HG02763 (cell line): ENCODE results near the gene CACNG4.
"Not testable (repeated sequence)": the region's sequence is repeated elsewhere in the genome, so short reads cannot be mapped to it uniquely, and the experiment has no call there.

Source experiments
- ATAC-seq: cut with Tn5 transposase; IDR thresholded peaks from one replicate; pipeline ENCODE4 v1.9.1; 2021; ENCODE audit warnings: mild to moderate bottlenecking, moderate library complexity; ENCODE audit not compliant: unreplicated experiment

Gene CACNG4

DNA sequence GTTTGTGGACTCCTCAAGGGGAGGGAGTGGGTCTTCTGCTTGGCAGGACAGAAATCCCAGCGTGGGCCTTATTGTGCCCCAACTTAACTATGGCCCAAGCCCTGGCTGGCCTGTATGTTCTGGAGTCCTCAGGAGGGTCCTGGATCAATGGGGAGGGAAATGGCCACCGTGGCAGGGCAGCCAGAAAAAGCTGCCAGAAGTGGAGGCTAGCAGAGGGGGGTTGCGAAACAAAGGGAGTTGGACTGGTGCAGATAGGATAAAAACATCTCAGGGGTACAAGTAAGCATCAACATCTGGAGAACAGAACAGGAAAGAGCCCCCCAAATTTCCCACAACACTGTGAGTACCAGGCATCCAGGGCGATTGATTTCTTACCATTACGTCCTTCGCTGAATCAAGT lies 76.1 kb downstream of the CACNG4 start:
- ATAC-seq = no peak

DNA sequence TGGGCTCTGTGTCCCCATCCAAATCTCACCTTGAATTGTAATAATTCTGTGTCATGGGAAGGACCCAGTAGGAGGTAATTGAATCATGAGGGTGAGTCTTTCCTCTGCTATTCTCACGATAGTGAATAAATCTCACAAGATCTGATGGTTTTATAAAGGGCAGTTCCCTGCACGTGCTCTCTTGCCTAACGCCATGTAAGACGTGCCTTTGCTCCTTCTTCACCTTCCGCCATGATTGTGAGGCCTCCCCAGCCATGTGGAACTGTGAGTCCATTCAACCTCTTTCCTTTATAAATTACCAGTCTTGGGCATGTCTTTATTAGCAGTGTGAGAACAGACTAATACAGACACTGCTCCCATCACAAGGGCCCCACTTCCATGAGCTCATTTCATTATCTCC lies 76.6 kb downstream of the CACNG4 start:
- not testable (repeated sequence) for ATAC-seq

DNA sequence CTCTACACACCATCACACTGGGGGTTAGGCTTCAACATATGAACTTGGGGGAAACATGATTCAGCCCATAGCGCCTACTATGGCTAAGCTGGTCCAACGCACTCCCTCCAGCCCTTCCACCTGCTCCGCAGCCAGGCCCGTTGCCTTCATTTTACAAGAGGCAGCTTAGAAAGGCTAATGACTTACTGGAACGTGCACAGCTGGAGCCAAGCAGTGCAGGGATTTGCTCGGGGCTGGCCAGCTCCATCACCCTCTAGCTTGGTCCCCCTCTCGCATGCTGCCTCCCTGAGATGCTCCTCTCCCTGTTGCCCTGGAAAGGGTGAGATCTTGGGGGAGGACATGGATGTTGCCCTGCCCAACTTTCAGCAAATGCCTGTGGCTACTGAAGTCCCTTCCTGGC lies 77.0 kb downstream of the CACNG4 start:
- ATAC-seq = no peak

DNA sequence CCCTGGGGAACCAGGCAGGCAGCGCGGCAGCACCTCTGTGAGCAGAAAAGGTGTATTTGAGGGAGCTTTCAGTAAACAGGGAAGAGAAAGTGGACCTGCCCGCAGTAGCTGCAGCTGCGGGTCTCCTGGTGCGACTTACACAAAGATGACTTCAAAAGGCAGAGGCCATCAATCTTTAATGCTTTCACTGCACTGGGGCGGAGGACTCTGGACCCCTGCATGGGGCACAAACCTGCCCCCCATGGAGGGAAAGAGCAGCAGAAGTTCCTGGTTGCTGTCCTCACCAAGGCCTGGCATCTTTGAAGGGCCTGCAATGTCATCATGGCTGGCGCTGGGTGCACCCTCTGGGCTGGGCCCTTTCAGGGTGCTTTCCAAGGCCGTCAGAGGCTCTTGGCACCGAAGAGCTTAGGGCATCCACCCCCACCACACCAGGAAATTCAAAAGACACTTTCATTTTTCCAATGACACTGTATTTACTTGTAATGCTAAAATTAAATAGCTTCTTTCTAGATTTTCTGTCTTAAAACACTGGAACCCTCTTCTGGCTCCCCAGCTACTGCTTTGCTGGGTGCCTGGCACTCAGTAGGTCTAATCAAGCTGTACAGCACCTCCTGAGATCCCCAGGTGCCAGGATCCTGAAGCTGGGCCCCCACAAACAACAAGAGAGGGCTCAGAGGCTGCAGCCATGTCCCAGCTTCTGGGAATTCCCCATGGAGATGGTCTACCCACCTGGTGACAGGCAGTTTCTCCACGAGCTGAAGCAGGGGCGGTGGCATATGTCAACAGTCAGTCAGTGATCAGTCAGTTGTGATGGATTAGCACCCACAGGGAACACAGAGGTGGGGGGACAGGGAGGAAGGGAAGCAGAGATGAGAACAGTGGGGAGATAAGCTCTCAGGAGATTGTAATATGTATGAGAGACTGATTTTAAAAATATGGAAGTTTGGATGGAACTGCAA lies 77.7 kb downstream of the CACNG4 start:
- ATAC-seq = no peak

DNA sequence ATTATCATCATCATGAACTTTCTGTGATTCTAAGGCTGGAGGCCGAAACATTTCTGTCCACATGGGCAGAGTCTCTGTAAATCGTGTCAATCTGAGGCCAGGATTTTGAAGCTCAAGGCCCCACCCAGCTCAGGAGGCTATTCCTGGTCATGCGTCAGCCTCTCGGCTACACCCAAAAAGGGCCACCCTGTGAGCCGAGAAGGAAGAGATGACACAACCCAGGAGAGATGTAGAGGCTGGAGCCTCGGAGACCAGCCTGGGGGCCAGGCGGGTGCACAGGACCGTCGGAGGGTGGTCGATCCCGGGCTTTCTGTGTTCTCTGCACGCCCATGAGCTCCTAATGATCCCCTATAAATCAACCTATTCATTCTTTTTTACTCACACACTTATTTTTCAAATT lies 78.8 kb downstream of the CACNG4 start:
- ATAC-seq = no peak

DNA sequence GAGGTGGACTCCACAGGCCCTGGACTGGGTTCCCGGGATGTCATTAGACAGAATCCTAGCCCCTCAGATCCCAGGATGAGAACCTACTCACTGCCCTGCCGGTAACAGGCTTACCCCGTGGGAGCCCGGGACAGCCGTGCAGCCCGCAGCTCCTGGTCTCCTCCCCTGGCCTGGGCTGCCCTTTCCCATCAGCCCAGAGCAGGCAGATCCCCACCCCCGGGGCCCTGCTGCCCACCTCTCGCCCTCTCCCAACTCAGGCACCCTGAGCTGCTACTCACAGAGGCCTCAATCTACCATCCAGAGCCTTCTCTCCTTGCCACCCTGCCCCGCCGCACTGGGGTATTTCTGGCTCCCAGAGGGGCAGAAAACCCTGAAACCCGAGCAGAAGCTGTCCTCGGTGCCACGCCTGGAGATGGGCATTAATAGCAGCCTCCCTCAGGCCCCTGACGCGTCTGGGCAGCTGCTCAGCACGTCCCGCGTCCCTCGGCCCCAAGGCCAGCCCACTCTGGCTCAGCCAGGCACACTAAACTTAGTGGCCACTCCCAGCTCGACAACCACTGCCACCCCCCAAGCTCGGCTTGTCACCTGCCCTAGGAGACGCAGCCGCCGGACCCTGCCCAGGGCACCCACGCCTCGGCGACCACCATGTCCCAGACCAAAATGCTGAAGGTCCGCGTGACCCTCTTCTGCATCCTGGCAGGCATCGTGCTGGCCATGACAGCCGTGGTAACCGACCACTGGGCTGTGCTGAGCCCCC lies 79.7 kb downstream of the CACNG4 start, which contains the start of gene CACNG1:
Gene CACNG1 (plus strand): TSS at position 539 of the 757 bp plus-strand sequence. CDS start 107 bp downstream, at position 646.
- no peak for ATAC-seq

DNA sequence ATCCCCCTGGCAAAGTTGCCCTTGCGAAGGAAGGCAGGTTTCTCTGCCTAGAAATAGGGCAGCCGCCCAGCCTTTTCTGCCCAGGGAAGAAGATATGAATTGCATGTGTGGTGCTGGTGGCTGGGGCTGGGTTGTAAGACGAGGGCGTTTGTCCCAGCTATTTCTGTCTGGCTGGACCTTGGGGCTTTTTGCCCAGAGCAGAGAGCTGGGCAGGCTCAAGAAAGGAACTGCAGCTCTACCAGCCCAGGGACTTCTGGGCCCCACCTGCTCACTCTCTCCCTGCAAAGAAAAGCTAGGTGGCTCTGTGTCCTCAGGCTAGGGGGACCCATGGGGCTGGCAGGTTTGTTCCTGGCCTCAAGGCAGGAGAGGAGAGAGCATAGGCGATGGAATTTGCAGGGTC lies 80.4 kb downstream of the CACNG4 start:
- ATAC-seq = no peak

DNA sequence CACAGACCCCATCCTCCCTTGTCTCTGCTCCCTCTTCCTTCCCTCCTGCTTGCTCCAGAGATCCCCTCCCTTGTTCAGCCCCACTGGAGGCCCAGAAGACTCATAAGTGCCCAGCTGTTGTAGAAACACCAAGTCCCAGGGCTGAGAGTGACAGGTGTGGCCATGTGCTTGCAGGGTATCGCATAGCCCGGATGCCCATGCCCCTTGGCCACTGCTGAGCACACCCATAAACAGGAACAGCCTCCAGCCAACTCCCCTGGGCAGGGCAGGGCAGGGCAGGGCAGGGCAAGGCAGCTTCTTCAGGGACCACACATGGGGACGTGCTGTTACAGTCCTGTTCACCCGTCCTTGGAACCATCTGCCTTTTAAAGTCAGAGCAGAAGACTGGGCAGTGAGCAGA lies 81.9 kb downstream of the CACNG4 start:
- ATAC-seq = no peak

DNA sequence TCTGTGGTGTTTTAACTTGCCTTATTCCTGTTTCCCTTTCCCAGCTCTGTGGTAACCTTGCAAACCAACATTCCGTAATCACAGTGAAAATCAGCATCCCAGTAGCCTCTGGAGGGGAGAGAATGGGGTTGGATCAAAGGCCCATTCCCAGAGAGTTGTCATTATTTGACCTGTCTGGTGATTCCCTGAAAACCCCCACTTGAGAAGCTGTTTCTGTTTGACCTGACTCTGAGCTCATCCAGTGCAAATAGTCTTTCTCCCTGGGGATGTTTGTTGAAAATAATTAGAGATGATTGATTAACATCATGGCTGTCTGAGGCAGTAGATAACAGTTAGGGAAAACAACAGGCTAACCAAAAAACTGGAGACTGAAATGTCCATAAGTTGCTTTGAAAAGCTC lies 82.9 kb downstream of the CACNG4 start:
- no peak for ATAC-seq

DNA sequence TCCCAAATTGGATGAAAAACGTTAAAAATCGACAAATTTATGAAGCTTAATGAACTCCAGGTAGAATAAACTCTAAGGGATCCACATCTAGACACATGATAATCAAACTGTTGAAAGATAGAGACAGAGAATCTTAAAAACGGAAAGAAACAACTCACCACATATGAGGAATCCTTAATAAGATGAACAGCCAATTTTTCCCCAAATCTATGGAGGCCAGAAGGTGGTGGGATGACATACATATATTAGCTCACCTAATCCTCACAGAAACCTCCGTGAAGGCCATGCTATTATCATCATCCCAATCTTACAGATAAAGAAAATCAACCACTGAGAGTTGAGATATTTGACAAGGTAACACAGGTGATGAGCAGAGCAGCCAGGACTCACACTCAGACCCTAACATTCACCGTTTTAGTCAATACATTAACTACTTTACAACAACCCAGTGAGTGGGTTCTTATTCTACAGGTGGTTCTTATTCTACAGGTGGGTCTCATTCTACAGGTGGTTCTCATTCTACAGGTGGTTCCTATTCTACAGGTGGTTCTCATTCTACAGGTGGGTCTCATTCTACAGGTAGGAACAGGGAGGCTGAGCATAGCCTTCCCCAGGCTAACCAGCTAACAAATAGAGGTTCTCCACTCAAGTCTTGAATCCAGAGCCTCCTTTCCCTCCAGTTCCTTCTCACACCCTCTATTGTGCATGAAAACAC lies 84.7 kb downstream of the CACNG4 start:
- ATAC-seq = no peak

DNA sequence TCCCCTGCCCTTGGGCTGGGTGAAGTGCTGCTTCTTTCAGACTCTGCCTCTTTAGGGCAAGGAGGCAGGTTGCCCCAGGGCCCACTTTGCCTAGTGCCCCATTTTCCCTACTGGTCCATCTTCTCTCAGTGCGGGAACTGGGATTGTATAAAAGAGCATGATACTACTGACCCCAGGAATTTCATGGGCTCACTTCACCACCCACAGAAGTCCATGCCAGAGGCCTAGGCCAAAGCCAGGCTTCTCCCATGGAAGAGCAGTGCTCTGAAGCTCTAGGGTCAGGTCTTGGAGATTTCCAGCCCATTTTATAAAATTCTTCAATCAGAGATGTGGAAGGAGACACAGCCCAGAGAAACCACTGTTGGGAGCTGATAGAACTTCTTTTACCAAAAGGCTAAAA lies 85.6 kb downstream of the CACNG4 start:
- no peak for ATAC-seq

DNA sequence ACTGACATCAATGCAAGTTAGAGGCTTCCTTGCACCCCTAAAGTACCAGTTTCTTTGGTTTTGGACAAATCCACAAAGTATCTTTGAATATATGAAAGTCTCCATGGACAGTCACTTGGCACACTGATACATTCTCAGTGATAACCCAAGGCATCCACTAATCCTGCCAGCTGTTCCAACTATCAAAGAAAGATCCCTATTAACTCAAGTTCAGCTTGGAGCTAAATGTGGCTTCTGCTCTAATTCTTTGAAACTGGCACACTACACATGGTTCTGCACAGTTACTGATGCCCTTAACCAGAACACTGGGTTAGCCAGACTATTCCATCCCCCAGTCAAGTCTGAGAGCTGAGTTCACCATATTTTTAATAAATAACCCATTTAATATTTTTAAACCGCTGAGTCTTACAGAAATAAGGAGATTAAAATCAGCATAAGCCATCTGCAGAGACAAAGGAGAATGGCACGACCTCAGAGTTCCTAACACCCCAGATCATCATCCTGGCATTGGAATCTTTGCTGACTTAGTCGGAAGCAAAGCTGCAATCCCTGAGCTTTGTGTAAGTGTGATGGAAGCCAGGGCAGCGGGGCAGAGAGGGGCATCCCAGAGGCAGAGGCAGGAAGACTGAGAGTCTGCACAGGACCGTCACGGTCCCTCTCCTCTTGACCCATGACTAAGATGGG lies 86.1 kb downstream of the CACNG4 start:
- no peak for ATAC-seq

DNA sequence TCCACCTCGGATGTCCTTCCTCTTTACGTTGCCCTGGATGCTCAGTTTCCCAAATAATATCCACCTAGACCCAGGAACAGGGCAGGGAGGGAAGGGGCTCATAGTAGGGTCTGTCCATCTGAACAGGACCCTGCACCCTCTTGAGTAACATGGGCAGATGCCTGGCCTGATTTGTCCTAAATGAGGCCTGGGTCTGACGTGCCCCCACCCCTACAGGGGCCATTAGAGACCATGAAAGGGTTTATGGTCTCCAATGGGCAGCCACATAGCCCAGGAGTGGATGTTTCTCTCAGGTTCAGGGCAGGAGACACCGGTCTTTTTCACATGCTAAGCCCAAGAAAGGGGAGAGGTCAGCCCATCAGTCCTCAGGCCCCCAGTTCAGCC lies 86.6 kb downstream of the CACNG4 start:
- no peak for ATAC-seq

DNA sequence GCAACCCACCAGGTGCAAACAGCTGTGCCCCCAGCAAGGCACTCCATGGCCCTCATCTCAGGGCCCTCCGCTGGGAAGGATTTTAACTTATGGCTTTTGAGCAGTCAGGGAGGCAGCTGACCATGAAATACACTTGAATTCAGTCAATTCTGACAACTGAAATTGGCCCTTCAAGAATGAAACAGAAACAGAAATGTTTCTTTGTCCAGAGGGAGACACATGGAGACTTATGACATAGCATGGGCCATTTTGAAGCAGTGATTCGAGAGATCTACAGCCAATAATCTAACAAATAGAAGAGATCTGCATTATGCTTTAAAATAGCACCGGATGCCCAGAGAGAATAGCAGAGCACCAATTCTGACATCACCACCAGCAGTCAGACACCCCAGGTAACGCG lies 87.3 kb downstream of the CACNG4 start:
- ATAC-seq = no peak

DNA sequence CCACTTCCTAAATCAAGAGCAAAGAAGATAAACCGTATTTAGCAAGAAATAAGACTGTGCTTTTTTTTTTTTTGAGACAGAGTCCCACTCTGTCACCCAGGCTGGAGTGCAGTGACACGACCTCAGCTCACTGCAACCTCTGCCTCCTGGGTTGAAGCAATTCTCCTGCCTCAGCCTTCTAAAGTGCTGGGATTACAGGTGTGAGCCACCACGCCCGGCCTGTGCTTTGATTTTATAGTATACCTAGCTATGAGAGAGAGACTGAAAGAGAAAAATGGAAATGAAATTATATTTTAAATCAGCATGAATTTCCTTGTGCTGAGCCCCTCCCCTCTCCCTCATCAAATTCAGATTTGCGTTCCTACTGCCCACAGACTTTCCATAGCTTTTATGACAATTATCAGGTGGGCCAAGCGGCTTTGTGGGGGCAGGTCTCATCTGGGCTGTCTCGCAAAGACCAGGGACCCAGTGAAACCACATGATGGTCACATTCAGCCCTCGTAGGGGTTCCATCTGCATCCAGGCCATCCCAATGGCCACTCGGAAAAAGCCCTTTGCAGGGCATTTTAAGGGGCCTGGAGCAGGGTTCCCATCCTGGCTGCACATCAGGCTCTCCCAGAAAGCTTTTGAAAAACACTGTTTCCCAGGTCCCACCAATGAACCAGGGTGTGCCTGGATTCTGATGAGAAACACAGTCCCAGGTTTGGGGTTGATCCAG lies 88.4 kb downstream of the CACNG4 start:
- no peak for ATAC-seq

DNA sequence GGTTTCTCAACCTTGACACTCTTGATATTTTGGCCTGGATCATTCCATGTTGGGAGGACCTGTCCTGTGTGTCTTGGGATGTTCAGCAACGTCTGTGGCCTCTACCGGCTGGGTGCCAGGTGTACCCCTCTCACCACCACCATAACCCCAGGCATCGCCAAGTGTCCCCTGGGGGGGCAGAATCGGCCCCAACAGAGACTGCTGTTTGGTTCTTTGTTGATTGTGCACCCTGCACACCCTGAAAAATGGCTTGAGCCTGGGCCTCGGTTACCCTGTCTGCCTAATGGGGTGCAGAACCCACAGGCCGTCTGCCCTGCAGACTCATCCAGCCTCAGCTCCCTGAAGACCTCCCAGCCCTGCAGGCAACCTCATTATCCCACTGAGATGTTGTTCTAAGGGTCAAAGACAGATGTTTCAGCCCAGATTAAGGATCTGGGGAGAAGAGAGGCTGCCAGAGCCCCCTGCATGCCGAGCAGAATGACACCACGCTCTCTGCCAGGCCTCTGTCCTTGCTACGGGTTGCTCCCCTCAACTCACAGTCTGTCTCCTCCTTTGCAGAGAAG lies 89.0 kb downstream of the CACNG4 start:
- no peak for ATAC-seq

DNA sequence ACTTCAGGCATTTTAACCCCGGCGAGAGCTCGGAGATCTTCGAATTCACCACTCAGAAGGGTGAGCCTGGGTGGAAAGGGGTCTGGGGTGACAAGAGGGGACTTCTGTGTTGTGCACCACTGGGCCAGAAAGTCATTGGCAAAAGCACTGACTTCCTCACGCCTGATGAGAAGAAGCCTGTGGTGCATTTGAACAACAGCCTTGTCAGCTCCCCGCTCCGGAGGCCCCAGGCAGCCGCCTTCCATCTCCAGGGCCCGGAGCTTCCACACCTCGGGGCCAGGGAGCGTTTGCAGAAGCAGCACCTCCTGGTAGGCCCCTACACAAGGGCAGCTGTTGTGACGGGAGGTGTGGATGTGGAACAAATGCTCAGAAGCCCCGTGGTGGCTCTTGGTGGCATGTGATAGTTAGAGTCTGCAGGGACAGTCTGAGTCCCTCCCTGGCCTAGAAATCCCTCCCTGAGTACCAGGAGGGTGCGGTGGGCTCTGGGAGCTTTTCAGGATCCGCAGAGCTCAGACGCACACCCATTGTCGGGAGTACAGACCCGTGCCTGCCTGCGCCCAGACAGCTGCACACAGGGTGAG lies 89.6 kb downstream of the CACNG4 start:
- ATAC-seq = no peak

DNA sequence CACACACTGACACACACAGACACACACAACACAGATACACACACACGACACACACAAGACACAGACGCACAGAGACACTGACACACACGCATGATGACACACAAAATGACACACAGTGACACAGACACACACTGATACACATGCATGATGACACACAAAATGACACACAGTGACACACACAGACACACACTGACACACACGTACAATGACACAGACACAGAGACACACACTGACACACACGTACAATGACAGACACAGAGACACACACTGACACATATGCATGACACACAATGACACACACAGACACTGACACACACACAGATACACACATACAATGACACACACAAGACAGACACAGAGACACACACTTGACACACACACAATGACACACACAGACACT lies 90.1 kb downstream of the CACNG4 start:
- no peak for ATAC-seq

DNA sequence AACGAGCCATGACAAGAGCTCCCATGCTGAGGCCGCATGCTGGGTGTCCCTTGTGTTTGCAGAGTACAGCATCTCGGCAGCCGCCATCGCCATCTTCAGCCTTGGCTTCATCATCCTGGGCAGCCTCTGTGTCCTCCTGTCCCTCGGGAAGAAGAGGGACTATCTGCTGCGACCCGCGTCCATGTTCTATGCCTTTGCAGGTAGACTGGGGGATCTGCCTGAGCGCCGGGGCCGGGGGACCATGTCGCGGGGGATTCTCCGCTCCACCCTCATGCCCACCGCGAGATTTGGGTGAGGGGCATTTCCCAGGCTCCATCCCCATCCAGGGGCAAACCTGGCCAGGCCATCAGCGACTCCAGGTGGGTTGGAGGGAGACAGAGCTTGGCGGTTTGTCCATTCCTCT lies 90.5 kb downstream of the CACNG4 start:
- no peak for ATAC-seq
